A549 (cell line): Measurements from ENCODE around the gene CDC6.

ENCODE experiments used
- CHD4 ChIP-seq: fragments of 200-600 bp; sonication (generic); IDR thresholded peaks from 2 replicates; pipeline ENCODE4 v1.6.1; 2016; ENCODE audit warnings: antibody characterized with exemption, mild to moderate bottlenecking, borderline replicate concordance
- HDAC2 ChIP-seq: fragments of 200-600 bp; sonication (generic); IDR thresholded peaks from 2 replicates; pipeline ENCODE4 v1.6.1; 2016

DNA sequence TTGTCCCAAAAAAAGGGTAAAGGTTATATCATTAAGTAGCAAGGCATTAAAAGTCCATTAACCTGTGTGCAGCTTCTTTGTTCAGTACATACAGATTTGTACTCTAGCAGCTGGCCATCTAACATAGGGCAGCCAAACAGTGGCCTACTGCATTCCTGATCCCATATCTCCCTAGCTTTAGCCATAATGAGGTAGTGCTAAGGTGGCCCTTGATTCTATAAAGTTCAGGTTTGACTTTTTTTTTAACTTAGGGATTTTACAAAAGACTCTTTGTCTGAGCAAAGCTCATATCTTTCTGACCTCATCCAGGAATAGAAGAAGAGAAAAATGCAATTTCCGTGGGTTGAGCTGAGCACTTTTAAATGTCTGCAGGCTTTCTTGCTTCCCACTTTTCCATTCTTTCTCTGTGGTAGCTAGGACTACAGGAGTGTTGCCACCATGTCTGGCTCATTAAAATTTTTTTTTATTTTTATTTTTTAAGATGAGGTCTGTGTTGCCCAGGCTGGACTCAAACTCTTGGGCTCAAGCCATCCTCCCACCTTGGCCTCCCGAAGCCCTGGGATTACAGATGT is 19.5 kb upstream of the CDC6 start:
- no peak for TF ChIP-seq CHD4
- TF ChIP-seq HDAC2 = no peak
